ENCODE results near the gene KRTAP13-2. TPM values are rescaled to one million over a fixed set of nuclear protein-coding genes. Genes with fewer than 3 reads are reported as not detected.

KRTAP13-2 gene
- total and polyA plus RNA-seq, 2 of the 8 experiments (the other 6 are each of a cell fraction or from before 2014, with no cell fraction given): not detected

DNA sequence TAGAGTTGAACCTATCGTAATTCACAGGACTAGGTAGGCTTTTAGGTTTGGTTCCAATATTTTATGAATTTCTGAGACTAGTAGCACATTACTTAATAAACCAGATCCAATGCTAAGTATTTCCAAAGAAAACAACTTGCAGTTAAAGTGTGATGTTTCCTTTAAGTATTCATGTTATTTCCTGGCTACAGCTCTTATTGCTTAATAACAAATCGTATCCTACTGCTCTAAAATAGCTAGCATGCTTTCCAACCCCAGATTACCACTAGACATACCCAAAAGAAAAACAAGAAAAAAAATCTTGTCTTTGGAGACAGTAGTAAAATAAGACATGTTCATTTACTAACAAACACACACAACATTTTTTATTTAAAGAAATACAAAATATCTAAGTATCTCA is 35.5 kb downstream of the KRTAP13-2 start:
- Histone ChIP-seq H3K23ac (ENCODE audit: insufficient read length) (no peak overlapping the region), H3K18ac (ENCODE audit: extremely low read depth, low read length) (no peak overlapping the region), H3K27me3 (replicated peaks in 1 of 4; ENCODE audit: control insufficient read depth in 3 of 4, extremely low read depth in 1 of 4, insufficient read depth in 3 of 4, low read length in 3 of 4) (no peaks in the 10 kb centered on the region), H4K5ac (ENCODE audit: insufficient read length, low read depth, low read length) (no peak overlapping the region), H3K56ac (replicated peaks; ENCODE audit: insufficient read length, low read depth, low read length) (no peak overlapping the region), H3K9ac (replicated peaks in 1 of 4; ENCODE audit: extremely low read depth in 1 of 4, low read depth in 3 of 4, low read length in 3 of 4) (no peak overlapping the region), H3K4ac (replicated peaks; ENCODE audit: insufficient read length, low read depth, low read length) (no peak overlapping the region), H3K79me2 (ENCODE audit: control insufficient read depth in 1 of 2, insufficient read depth in 2 of 2, low read length in 2 of 2) (no peaks in the 10 kb centered on the region), H3K9me3 (ENCODE audit: insufficient read depth in 2 of 2, low read depth in 1 of 2, low read length in 1 of 2) (no peaks in the 10 kb centered on the region), H4K20me1 (replicated peaks in 1 of 2; ENCODE audit: control insufficient read depth in 1 of 2, insufficient read depth in 2 of 2, low read length in 2 of 2) (no peaks in the 10 kb centered on the region), H2BK12ac (ENCODE audit: low read depth, low read length) (no peak overlapping the region), H2BK20ac (ENCODE audit: low read length) (no peak overlapping the region), H2BK15ac (ENCODE audit: low read length) (no peak overlapping the region), H4K91ac (replicated peaks; ENCODE audit: insufficient read length, low read length) (no peak overlapping the region), H3K36me3 (ENCODE audit: control insufficient read depth in 2 of 4, insufficient read depth in 4 of 4, low read length in 3 of 4) (no peaks in the 10 kb centered on the region), H3K4me1 (replicated peaks in 1 of 4; ENCODE audit: control insufficient read depth in 3 of 4, insufficient read depth in 4 of 4, low read length in 3 of 4) (no peaks in the 10 kb centered on the region), H2BK120ac (replicated peaks; ENCODE audit: low read depth, low read length) (no peak overlapping the region), H3K14ac (ENCODE audit: insufficient read length) (no peak overlapping the region), H2AFZ (ENCODE audit: low read length) (no peak overlapping the region), H2BK5ac (ENCODE audit: low read depth, low read length) (no peak overlapping the region), H4K8ac (ENCODE audit: extremely low read depth, insufficient read depth, low read length) (no peak overlapping the region), H3K23me2 (ENCODE audit: low read depth, low read length) (no peaks in the 10 kb centered on the region), H3K4me3 (ENCODE audit: extremely low read depth in 1 of 4, insufficient read depth in 2 of 4, low read depth in 3 of 4, low read length in 4 of 4) (no peak overlapping the region), H3K4me2 (ENCODE audit: insufficient read depth in 1 of 2, low read depth in 2 of 2, low read length in 2 of 2) (no peak overlapping the region), H2AK5ac (ENCODE audit: low read depth, low read length) (no peak overlapping the region), H3K27ac (ENCODE audit: low read depth, low read length) (no peak overlapping the region), H3K79me1 (ENCODE audit: low read depth, low read length) (no peaks in the 10 kb centered on the region)
- TF ChIP-seq ZNF274 (IDR thresholded peaks at IDR 0.05; ENCODE audit: borderline replicate concordance, extremely low read depth, low read length) (no peak), RXRA (IDR thresholded peaks at IDR 0.05; ENCODE audit: insufficient read depth, low read depth, low read length) (no peak), POU5F1 (IDR thresholded peaks at IDR 0.05; ENCODE audit: low read depth, low read length) (no peak), FOSL1 (IDR thresholded peaks at IDR 0.05; ENCODE audit: insufficient read depth, low read depth, low read length) (no peak), SP4 (IDR thresholded peaks at IDR 0.05; ENCODE audit: low read length) (no peak), HDAC2 (IDR thresholded peaks at IDR 0.05; ENCODE audit: borderline replicate concordance in 1 of 2, low read depth in 2 of 2, low read length in 2 of 2) (no peak), CEBPB (IDR thresholded peaks at IDR 0.05; ENCODE audit: low read depth, low read length) (no peak), TCF12 (IDR thresholded peaks at IDR 0.05; ENCODE audit: low read depth, low read length) (no peak), POLR2AphosphoS5 (IDR thresholded peaks at IDR 0.05; ENCODE audit: low read depth, low read length) (no peak)
- TF ChIP-seq, protein P1, sequence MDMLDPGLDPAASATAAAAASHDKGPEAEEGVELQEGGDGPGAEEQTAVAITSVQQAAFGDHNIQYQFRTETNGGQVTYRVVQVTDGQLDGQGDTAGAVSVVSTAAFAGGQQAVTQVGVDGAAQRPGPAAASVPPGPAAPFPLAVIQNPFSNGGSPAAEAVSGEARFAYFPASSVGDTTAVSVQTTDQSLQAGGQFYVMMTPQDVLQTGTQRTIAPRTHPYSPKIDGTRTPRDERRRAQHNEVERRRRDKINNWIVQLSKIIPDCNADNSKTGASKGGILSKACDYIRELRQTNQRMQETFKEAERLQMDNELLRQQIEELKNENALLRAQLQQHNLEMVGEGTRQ (IDR thresholded peaks at IDR 0.05; ENCODE audit: low read length): no peak
- TF ChIP-seq, protein P2, sequence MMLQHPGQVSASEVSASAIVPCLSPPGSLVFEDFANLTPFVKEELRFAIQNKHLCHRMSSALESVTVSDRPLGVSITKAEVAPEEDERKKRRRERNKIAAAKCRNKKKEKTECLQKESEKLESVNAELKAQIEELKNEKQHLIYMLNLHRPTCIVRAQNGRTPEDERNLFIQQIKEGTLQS (IDR thresholded peaks at IDR 0.05; ENCODE audit: insufficient read depth, low read depth, low read length): no peak
- DNase-seq (ENCODE audit: low read depth in 1 of 2, low spot score in 2 of 2) (no peak), FAIRE-seq (no peak)
- ChIA-PET CTCF (ENCODE audit: partially characterized antibody) (interaction anchor here (1.8 kb wide), 1 partner anchor 127 kb away, joined by 7 read pairs; no protein-coding TSS in a partner anchor), POLR2A (ENCODE audit: partially characterized antibody) (no interaction called here)
- 94% methylated on average over 2 of the region's 2 CpGs; no CpG with 5 or more reads in 1 of the 2 experiments for WGBS, 2 experiments (ENCODE audit: extremely low coverage in 1 of 2, insufficient coverage in 1 of 2, insufficient read length in 1 of 2, insufficient replicate concordance in 2 of 2, low coverage in 1 of 2, low lambda C conversion rate in 2 of 2, missing lambda C conversion rate in 1 of 2)

Measured in H1 (cell line).